SHP77 (cell line): Measurements from ENCODE around the gene GTF3C1.
A peak's percentile ranks its signal among the peaks of the same experiment; 100 is the strongest.
"Not testable (repeated sequence)": the region's sequence is repeated elsewhere in the genome, so short reads cannot be mapped to it uniquely, and the experiment has no call there.

Experiments used
- DNase-seq, 2 experiments: peaks; one replicate each; lab custom pipeline; 2025; lab: John Stamatoyannopoulos, UW

GTF3C1 gene

GRCh38 chr16:27463741-27464591 is 85.7 kb downstream of the GTF3C1 start:
- DNase-seq: no peak

DNA sequence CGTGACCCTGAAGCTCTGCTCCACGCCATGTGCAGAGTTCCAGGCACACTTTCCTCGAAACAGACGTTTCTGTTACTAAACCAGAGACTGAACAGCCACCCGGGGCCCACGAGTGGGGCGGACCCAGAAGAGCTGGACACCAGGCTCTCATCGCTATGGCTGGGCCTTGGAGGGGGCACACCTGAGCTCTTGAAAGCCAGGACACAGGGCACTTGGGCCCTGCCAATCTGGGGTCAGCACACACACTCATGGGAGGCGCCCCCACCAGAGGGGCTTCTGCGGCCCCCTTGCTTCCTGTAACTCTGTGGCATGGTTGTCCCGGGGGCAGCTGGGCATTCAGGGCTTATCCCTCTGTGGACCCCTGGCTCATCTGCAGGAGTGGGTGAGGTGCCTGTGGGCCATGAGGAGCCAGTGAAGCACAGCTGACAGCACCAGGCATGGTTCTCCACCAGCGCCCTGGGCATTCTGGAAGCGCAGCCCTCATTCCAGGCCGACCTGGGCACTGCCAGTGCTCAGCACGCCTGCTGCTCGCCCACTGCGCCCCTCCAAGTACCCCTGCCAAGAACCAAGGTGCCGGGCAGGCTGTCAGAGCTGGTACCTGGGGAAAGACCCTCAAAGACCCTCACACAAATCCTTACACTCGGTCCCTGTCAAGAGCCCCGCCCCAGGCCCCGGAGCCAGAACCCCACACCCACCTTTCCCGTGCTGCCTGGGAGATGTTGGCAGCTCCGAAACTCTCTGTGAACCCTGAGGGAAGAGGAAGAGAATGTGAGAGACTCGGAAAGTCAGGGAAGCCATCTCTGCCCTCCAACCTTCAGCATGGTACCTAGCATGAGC is 86.6 kb downstream of the GTF3C1 start:
- no peak for DNase-seq

DNA sequence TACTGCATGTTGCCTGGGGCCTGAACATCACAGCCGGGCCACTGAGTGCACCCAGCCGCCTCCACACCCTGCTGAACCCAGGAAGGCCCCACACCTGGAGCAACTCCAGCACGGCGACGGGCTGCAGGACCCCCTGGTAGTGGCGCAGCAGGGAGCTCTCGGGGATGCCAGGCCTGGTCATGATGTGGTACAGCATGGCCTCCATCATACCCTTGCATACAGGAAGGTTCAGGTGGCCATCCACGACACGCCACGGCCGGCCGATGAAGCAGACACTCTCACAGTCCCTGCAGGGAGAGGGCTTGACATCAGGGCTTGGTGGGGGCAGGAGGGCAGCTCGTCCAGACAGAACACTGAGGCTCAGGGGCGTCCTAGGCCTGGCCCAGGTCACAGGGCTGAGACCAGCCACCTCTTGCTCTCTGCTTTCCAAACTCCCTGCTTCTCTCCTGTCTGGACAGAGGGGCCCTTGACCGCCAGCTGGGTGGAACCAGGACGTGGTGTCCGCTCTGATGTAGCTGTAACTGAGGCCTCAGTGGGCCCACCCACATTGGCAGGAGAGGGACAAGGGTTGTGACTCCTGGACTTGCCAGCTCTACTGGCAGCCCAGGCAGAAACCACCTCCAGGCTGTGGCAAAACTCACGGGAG is 87.4 kb downstream of the GTF3C1 start:
- DNase-seq: no peak

DNA sequence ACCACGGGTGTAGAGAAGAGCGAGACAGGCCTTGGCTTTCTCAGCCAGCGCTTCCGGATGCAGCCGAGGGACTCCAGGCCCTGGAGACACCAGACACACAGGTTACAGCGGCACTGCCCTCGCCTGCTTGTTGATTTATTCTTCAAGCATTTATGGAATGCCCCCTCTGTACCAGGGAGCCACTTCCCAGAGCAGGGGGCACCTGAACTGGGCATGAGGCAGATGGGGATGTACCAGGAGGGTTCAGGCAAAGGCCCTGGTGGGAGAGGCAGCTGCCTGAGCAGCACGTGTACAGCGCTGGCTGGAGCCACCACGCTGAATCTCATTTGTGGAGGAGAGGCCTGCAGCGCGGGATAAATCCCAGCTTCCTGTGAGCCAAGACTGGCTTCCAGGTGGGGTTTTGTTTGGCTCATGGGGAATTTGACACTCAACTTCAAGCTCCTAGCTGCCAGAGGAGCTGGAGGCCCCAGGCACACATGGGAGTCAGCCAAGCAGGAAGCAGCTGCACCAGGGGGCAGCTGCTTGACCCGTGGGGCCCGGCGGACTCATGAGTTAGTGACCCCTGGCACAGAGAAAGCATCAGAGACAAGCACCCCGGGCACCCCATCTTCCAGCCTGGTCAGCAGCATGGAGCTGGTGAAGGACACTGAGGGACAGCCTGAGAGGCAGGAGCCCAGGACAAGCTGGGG is 88.1 kb downstream of the GTF3C1 start:
- peak; percentile 90 to 93 for DNase-seq

DNA sequence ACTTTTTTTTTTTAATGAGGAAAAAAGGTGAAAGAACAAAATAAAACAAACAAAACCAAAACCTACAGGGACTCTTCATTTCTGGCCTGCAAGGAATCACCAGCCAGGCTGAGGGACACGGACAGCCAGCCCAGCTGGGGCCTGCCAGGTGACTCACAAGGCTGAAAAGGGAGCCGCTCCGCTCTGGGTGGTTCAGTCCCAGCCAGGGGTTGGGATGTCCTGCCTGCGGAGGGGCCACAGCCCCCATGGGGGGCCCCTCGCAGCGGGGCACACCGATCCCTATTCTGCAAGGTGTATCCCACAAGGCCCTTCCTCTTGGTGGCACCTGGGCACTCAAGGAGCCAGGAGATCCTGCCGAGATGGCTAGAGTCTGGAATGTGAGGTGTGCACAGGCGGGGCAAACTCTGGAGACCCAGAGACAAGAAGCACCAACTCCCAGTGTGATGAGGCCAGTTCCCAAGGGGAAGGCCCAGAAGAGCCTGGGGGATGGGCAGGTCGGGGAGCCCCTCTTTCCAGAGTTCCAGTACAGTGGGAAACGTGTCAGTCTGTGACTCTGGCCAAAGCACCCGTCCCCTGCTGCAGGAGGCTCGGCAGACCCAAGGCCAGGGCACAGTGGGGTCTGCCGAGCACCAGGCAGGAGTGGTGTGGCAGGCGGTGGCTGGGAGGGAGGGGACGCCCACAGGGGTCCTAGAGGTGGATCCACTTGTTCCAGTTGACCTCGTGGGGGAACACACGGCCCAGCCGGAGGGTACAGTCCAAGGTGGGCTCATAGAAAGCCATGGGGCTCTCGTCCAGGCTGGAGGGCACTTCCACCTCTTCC is 88.8 kb downstream of the GTF3C1 start:
- DNase-seq: no peak

- no peak for DNase-seq
Measured at GRCh38 chr16:27460213-27460612, 89.5 kb downstream of the GTF3C1 start.

DNA sequence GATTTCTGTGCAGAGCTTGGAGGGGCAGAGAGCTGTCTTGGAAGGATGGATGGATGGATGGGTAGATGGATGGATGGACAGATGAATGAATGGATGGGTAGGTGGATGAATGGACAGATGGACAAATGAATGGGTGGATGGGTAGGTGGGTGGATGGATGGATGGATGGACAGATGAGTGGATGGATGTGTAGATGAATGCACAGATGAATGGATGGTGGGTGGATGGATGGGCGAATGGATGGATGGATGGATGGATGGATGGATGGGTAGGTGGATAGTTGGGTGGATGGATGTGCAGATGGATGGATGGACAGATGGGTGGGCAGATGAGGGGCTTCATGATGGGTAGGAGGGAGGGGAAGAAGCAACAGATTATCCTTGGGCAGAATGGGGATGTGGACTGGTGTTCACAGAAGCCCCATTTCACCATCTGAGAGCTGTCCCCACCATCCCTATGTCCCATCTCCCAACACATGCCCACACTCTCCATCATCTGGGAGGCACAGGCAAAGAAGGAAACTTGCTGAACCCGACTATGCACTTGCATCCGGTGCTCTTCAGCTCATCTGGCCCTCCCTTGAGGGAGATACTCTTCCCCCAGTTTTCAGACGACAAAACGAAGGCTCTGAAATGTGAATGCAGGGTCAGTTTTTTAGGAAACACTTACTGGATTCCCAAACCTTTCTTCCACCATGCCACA is 90.6 kb downstream of the GTF3C1 start:
- DNase-seq: no peak

- no peak for DNase-seq
Measured at GRCh38 chr16:27458258-27458657, 91.5 kb downstream of the GTF3C1 start.

- not testable (repeated sequence) for DNase-seq
Measured at GRCh38 chr16:27457605-27457900, 92.2 kb downstream of the GTF3C1 start.

GRCh38 chr16:27455700-27456099 is 94.0 kb downstream of the GTF3C1 start:
- DNase-seq: no peak

DNA sequence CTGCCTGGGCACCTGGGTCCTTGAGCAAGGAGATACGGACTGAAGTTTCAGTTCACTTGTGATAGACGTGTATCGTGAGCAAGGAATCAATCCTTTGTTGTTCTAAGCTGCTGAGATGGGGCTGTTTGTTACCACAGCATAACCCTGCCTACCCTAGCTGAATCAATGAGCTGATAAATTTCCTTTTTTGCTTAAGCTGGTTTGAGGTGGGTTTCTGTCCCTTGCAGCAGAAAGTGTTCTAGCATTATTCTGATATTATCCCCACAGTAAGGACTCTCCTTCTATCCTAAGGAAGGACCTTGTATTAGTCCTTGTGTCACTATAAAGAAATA is 96.3 kb downstream of the GTF3C1 start:
- DNase-seq: no peak

DNA sequence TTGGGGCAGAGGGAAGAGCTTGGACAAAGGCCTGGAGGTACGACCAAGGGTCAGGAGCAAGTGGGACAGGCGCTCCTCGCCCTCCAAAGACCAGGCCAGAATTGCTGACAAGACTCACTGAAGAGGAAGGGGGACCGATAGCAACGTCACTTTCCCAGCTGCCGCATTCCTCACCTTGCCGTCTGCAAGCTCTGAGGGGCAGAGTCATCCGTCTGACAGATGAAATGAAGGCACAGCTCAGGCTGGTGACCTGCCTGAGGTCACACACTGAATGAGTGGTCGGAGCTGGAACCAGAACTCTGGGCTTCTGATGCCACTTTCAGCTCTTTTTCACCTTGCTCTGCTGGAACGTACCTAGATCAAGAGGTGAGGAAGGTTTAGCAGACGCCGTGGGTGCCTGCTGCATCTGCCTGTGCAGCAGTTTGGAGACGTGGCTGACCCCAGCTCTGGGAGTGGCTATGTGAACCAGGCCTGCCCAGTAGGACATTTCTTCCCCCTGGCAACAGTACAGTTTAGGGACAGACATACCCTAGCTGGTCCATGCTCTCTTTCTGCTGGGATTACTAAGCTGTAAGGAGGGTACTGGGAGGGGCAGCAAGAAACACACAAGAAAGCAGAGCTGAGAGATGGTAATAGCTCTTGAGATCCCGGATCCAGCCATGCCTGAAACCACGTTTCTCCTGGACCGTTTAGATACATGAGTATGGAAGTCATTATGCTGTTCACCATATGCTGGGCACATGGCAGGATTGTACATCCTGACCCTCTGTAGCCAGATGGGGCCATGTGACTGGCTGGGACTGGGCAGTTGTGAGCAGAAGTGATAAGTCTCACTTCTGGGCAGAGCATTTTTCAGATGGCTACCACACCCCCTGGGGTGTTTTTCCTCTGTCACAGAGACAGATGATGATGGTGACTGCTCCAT is 96.9 kb downstream of the GTF3C1 start:
- DNase-seq: no peak

DNA sequence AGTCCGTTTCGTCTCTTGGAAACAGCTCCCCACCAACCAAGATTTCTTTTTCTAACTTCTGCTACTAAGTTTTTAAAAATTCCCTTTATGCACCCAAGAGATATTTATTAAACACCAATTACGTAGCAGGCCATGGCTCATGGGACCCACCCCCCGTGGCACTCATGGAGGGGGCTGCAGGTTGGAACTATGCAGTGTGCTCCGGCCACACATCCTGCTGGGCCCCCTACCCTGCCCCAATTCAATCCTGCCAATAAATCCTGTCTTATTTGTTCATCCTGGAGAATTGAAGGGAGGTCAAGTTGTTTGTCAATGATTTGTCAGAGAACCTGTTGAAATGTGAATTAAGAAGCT is 99.5 kb downstream of the GTF3C1 start:
- DNase-seq: no peak

- DNase-seq: no peak
Measured at GRCh38 chr16:27449434-27450195, 100.1 kb downstream of the GTF3C1 start.

GRCh38 chr16:27448532-27449433 is 100.9 kb downstream of the GTF3C1 start:
- peak; percentile 93 to 96 for DNase-seq

DNA sequence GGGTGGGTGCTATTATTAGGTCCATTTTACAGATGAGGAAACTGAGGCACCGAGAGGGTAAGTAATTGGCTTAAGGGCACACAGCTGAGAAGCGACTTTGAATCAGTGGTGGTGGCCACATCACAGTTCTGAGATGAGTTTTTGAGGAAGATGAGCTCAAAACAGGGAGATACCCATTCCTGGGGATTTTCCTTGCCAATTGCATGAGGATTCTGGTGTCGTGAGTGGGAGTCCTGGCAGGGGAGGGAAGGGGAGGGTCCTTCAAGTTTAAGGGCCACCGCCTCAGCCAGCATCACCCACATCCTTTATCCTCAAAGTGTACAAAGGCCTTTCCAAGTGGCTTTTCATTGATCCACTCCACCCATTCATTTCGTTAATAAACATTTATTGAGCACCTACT is 102.4 kb downstream of the GTF3C1 start:
- no peak for DNase-seq

GRCh38 chr16:27446721-27447120 is 103.0 kb downstream of the GTF3C1 start:
- DNase-seq: no peak
